Mesenchymal stem cell (in vitro differentiated cells and primary cell): ENCODE results near the gene CLCN5. TPM values are rescaled to one million over a fixed set of nuclear protein-coding genes. Genes with fewer than 3 reads are reported as not detected.

Experiments
- small RNA-seq: library from polyadenylated mRNA; stranded (forward); fragments of <200 nt; extraction: miRNeasy Mini kit (QIAGEN cat#:217004); gene quantifications from one replicate; pipeline ENCODE3, GENCODE V24; 2013; ENCODE audit warnings: low read depth

The CLCN5 gene

Small RNA genes within 50 kb of the gene (small RNA-seq; reads per million reads assigned to genes)
- gene MIR188: 56.1 reads per million, percentile 91 among the genes with 10 or more reads in this experiment
- 462 reads per million, percentile 96 among the genes with 10 or more reads in this experiment for gene MIR362
- gene MIR500A: 3,947 reads per million, percentile 99 among the genes with 10 or more reads in this experiment
- 2.0 reads per million for gene MIR500B
- 491 reads per million, percentile 96 among the genes with 10 or more reads in this experiment for gene MIR501
- 78.8 reads per million, percentile 92 among the genes with 10 or more reads in this experiment for gene MIR502
- 2,231 reads per million, percentile 98 among the genes with 10 or more reads in this experiment for gene MIR532
- 912 reads per million, percentile 97 among the genes with 10 or more reads in this experiment for gene MIR660
- not detected for gene RNU6-421P
